Esophagus muscularis mucosa (tissue), 4 donors: ENCODE data around the gene PGLYRP4.

Source experiments
- EP300 ChIP-seq: sonication (generic); formaldehyde crosslinking; IDR thresholded peaks from one replicate; pipeline ENCODE4 v1.6.1; 2017; ENCODE audit warnings: antibody characterized with exemption
- POLR2A ChIP-seq: fragments of 450-650 bp; IDR thresholded peaks from one replicate; pipeline ENCODE4 v1.6.1; 2017; ENCODE audit warnings: antibody characterized with exemption, moderate library complexity, mild to moderate bottlenecking, low read depth
- TF ChIP-seq, protein P1 (sequence below), 3 experiments: fragments of 200-600 bp in 2 of 3; fragments of 450-650 bp in 1 of 3; sonication (generic) in 2 of 3; IDR thresholded peaks; one replicate each; pipeline ENCODE4 v1.5.1; 2017 to 2019; ENCODE audit warnings: antibody characterized with exemption in 3 of 3, mild to moderate bottlenecking in 2 of 3, moderate library complexity in 1 of 3

DNA sequence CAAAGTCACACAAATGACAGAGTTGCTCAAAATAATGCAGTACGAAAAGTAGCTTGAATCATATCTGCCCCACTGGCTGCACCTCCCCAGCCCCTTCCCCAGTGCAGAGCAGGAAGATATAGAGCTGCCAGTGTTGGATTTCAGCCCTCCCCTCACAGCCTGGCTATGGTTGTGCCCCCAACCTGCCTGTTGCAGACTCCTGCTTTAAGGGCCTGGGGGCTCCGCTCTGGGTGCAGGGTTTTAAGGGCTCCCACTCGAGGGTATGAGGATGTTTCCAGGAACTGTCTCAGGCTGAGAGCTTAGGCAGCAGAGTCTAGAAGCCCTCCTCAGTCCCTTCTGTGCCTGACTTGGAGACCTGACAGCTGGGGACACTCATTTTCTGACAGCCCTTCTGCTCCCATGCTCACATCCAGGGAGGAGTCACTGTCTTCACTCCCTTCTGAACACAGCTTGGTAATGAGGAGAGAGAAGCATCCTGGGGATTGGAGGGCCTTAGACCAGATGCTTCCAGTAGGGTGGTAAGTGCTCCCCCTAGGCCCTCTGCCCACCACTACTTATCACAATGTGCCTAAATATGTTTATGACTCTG is 13.6 kb upstream of the PGLYRP4 start:
- no peak for TF ChIP-seq POLR2A
- TF ChIP-seq, protein P1, sequence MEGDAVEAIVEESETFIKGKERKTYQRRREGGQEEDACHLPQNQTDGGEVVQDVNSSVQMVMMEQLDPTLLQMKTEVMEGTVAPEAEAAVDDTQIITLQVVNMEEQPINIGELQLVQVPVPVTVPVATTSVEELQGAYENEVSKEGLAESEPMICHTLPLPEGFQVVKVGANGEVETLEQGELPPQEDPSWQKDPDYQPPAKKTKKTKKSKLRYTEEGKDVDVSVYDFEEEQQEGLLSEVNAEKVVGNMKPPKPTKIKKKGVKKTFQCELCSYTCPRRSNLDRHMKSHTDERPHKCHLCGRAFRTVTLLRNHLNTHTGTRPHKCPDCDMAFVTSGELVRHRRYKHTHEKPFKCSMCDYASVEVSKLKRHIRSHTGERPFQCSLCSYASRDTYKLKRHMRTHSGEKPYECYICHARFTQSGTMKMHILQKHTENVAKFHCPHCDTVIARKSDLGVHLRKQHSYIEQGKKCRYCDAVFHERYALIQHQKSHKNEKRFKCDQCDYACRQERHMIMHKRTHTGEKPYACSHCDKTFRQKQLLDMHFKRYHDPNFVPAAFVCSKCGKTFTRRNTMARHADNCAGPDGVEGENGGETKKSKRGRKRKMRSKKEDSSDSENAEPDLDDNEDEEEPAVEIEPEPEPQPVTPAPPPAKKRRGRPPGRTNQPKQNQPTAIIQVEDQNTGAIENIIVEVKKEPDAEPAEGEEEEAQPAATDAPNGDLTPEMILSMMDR (IDR thresholded peaks at IDR 0.05): no peak
- TF ChIP-seq EP300: no peak
